Liver (tissue), 3 donors: Measurements from ENCODE around the gene AQR.

Source experiments
- EGR1 ChIP-seq, 2 donors: IDR thresholded peaks; 2 replicates each; pipeline ENCODE4 v1.6.1; 2016 to 2018; ENCODE audit warnings: antibody characterized with exemption in 2 of 2, low read depth in 2 of 2
- GABPA ChIP-seq, 2 donors: IDR thresholded peaks in 1 of 2; conservative IDR thresholded peaks in 1 of 2; 2 replicates each; pipeline ENCODE4 v1.6.1; 2016; ENCODE audit warnings: antibody characterized with exemption in 2 of 2, mild to moderate bottlenecking in 1 of 2, moderate library complexity in 1 of 2
- RAD21 ChIP-seq, 2 donors: IDR thresholded peaks; 2 replicates each; pipeline ENCODE4 v1.6.1; 2016; ENCODE audit warnings: antibody characterized with exemption in 2 of 2, mild to moderate bottlenecking in 2 of 2
- RXRA ChIP-seq, 2 donors: IDR thresholded peaks; 2 replicates each; pipeline ENCODE4 v1.6.1; 2017 to 2018; ENCODE audit warnings: antibody characterized with exemption in 2 of 2, mild to moderate bottlenecking in 1 of 2
- SP1 ChIP-seq: IDR thresholded peaks from 2 replicates; pipeline ENCODE4 v1.6.1; 2018; ENCODE audit warnings: antibody characterized with exemption, mild to moderate bottlenecking
- TAF1 ChIP-seq: conservative IDR thresholded peaks from 2 replicates; pipeline ENCODE4 v1.6.1; 2016; ENCODE audit warnings: antibody characterized with exemption, mild to moderate bottlenecking
- YY1 ChIP-seq: IDR thresholded peaks from 2 replicates; pipeline ENCODE4 v1.6.1; 2016; ENCODE audit warnings: antibody characterized with exemption, mild to moderate bottlenecking
- TF ChIP-seq, protein P1 (sequence below): fragments of 150-350 bp; IDR thresholded peaks from 2 replicates; pipeline ENCODE4 v1.5.1; 2017; ENCODE audit warnings: improper control_type of control experiment, low read depth, low read length; ENCODE audit not compliant: missing input control
- TF ChIP-seq, protein P2 (sequence below): IDR thresholded peaks from 2 replicates; pipeline ENCODE4 v1.6.1; 2016; ENCODE audit warnings: antibody characterized with exemption, mild to moderate bottlenecking
- TF ChIP-seq, protein P3 (sequence below): IDR thresholded peaks from 2 replicates; pipeline ENCODE4 v1.6.1; 2016; ENCODE audit warnings: antibody characterized with exemption
- donor health status: healthy.
- donor health status: healthy.

DNA sequence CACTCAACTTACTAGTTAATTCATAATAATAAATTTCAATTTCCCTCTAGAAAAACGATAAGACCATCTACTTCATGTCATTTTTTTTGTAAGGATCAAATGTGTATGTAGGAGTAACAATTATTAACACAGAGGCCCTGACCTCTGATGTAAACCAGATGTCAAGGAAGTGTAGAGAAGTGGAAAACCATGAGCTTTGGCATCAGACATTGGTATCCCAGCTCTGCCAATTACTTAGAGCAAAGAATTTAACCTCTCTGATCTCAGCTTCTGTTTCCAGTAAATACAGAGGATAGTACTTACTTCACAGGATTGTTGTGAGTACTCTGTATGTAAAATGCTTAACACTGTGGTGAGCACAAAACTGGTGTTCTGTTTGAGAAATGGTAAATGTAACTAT is 17.5 kb downstream of the AQR start:
- TF ChIP-seq, protein P1, sequence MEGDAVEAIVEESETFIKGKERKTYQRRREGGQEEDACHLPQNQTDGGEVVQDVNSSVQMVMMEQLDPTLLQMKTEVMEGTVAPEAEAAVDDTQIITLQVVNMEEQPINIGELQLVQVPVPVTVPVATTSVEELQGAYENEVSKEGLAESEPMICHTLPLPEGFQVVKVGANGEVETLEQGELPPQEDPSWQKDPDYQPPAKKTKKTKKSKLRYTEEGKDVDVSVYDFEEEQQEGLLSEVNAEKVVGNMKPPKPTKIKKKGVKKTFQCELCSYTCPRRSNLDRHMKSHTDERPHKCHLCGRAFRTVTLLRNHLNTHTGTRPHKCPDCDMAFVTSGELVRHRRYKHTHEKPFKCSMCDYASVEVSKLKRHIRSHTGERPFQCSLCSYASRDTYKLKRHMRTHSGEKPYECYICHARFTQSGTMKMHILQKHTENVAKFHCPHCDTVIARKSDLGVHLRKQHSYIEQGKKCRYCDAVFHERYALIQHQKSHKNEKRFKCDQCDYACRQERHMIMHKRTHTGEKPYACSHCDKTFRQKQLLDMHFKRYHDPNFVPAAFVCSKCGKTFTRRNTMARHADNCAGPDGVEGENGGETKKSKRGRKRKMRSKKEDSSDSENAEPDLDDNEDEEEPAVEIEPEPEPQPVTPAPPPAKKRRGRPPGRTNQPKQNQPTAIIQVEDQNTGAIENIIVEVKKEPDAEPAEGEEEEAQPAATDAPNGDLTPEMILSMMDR = no peak
- TF ChIP-seq EGR1 (IDR thresholded peaks at IDR 0.05; ENCODE audit: low read depth in 2 of 2) = no peak
- no peak for TF ChIP-seq TAF1
- TF ChIP-seq, protein P2, sequence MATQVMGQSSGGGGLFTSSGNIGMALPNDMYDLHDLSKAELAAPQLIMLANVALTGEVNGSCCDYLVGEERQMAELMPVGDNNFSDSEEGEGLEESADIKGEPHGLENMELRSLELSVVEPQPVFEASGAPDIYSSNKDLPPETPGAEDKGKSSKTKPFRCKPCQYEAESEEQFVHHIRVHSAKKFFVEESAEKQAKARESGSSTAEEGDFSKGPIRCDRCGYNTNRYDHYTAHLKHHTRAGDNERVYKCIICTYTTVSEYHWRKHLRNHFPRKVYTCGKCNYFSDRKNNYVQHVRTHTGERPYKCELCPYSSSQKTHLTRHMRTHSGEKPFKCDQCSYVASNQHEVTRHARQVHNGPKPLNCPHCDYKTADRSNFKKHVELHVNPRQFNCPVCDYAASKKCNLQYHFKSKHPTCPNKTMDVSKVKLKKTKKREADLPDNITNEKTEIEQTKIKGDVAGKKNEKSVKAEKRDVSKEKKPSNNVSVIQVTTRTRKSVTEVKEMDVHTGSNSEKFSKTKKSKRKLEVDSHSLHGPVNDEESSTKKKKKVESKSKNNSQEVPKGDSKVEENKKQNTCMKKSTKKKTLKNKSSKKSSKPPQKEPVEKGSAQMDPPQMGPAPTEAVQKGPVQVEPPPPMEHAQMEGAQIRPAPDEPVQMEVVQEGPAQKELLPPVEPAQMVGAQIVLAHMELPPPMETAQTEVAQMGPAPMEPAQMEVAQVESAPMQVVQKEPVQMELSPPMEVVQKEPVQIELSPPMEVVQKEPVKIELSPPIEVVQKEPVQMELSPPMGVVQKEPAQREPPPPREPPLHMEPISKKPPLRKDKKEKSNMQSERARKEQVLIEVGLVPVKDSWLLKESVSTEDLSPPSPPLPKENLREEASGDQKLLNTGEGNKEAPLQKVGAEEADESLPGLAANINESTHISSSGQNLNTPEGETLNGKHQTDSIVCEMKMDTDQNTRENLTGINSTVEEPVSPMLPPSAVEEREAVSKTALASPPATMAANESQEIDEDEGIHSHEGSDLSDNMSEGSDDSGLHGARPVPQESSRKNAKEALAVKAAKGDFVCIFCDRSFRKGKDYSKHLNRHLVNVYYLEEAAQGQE = no peak
- no peak for TF ChIP-seq RAD21 (IDR thresholded peaks at IDR 0.05)
- TF ChIP-seq RXRA (IDR thresholded peaks at IDR 0.05) = no peak
- no peak for TF ChIP-seq GABPA (IDR thresholded peaks at IDR 0.05 in 1 of 2, conservative IDR thresholded peaks at IDR 0.05 in 1 of 2)
- no peak for TF ChIP-seq YY1
- TF ChIP-seq SP1 = no peak
- TF ChIP-seq, protein P3, sequence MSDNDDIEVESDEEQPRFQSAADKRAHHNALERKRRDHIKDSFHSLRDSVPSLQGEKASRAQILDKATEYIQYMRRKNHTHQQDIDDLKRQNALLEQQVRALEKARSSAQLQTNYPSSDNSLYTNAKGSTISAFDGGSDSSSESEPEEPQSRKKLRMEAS = no peak
